Endothelial cell of umbilical vein (primary cell): Measurements from ENCODE around the gene MGST2. TPM values are rescaled to one million over a fixed set of nuclear protein-coding genes. Genes with fewer than 3 reads are reported as not detected.

ENCODE experiments used
- BruUV-seq: library from RNA; stranded (reverse); fragments of 400-500 nt; replicated peaks from 2 replicates; lab custom pipeline; 2021; lab: Mats Ljungman, UMichigan
- CTCF ChIA-PET: fragments of 300-600, 350-600 bp; sonication (Branson Sonifier 250); formaldehyde crosslinking; loops from one replicate; lab custom pipeline; 2021; ENCODE audit warnings: antibody characterized with exemption, inconsistent platforms; lab: Charles Lee
- POLR2A ChIA-PET: fragments of 300-600, 350-600 bp; sonication (Branson Sonifier 250); formaldehyde crosslinking; loops from one replicate; lab custom pipeline; 2021; ENCODE audit warnings: antibody characterized with exemption, inconsistent platforms; lab: Charles Lee
- DNase-seq: peaks from one replicate; pipeline ENCODE4 v3.0.0-alpha.2; 2011; ENCODE audit warnings: low read depth, low spot score
- FAIRE-seq: peaks from 2 replicates; lab custom pipeline; 2011; peaks lifted over from hg19 to GRCh38; lab: Jason Lieb, UNC
- H2AFZ ChIP-seq: 2 replicates; pipeline ENCODE4 v1.6.0; 2012; ENCODE audit warnings: low read depth, low read length, control low read depth, inconsistent platforms
- H3K27ac ChIP-seq: 2 replicates; pipeline ENCODE4 v1.5.1; 2011; ENCODE audit warnings: low read depth, mild to moderate bottlenecking, control low read depth, low read length, moderate library complexity; ENCODE audit not compliant: insufficient read depth
- H3K27me3 ChIP-seq, 2 experiments: 2 replicates each; pipeline versions ENCODE4 v1.6.0 to v1.6.1; 2011; ENCODE audit warnings: low read length in 2 of 2, mixed read lengths in 1 of 2; ENCODE audit not compliant: control insufficient read depth in 2 of 2, insufficient read depth in 2 of 2
- H3K36me3 ChIP-seq, 2 experiments: 2 replicates in 1 of 2; 3 replicates in 1 of 2; pipeline ENCODE4 v1.5.1; 2011; ENCODE audit warnings: low read length in 2 of 2, mild to moderate bottlenecking in 1 of 2, moderate library complexity in 1 of 2; ENCODE audit not compliant: control insufficient read depth in 2 of 2, insufficient read depth in 2 of 2; ENCODE audit errors: extremely low read depth in 1 of 2
- H3K4me1 ChIP-seq: 3 replicates; pipeline ENCODE4 v1.5.1; 2011; ENCODE audit warnings: mild to moderate bottlenecking, low read length; ENCODE audit not compliant: control insufficient read depth, insufficient read depth; ENCODE audit errors: extremely low read depth
- H3K4me2 ChIP-seq: 2 replicates; pipeline ENCODE4 v1.6.1; 2011; ENCODE audit warnings: low read length, control low read depth, mixed read lengths; ENCODE audit not compliant: insufficient read depth
- H3K4me3 ChIP-seq, 3 experiments: fragments of 200-600 bp in 1 of 3; sonication (generic), shearing (Covaris generic) in 1 of 3; replicated peaks in 1 of 3; 2 replicates each; pipeline ENCODE4 v1.5.1; 2011 to 2016; ENCODE audit warnings: control low read depth in 3 of 3, low read length in 3 of 3, mild to moderate bottlenecking in 2 of 3, inconsistent platforms in 1 of 3, low read depth in 1 of 3, moderate library complexity in 1 of 3; ENCODE audit not compliant: insufficient read depth in 1 of 3
- H3K79me2 ChIP-seq: 2 replicates; pipeline ENCODE4 v1.6.0; 2012; ENCODE audit warnings: low read length, inconsistent platforms; ENCODE audit not compliant: control insufficient read depth, insufficient read depth
- H3K9ac ChIP-seq: replicated peaks from 2 replicates; pipeline ENCODE3; 2011; ENCODE audit warnings: low read length, control low read depth; ENCODE audit not compliant: insufficient read depth; ENCODE audit errors: extremely low read depth
- H3K9me1 ChIP-seq: replicated peaks from 3 replicates; pipeline ENCODE4 v1.6.0; 2011; ENCODE audit warnings: mild to moderate bottlenecking, low read length; ENCODE audit not compliant: control insufficient read depth, insufficient read depth; ENCODE audit errors: extremely low read depth
- H3K9me3 ChIP-seq: replicated peaks from 2 replicates; pipeline ENCODE4 v1.5.1; 2012; ENCODE audit warnings: low read length, inconsistent platforms; ENCODE audit not compliant: control insufficient read depth, insufficient read depth
- H4K20me1 ChIP-seq: replicated peaks from 2 replicates; pipeline ENCODE3; 2011; ENCODE audit warnings: mild to moderate bottlenecking, low read length; ENCODE audit not compliant: control insufficient read depth, insufficient read depth; ENCODE audit errors: extremely low read depth
- EZH2 ChIP-seq: IDR thresholded peaks from 2 replicates; pipeline ENCODE4 v1.6.1; 2012; ENCODE audit warnings: borderline replicate concordance, low read depth, mild to moderate bottlenecking, moderate library complexity, low read length, inconsistent platforms; ENCODE audit not compliant: severe bottlenecking
- GATA2 ChIP-seq: IDR thresholded peaks from 2 replicates; pipeline ENCODE4 v1.7.0; 2011; ENCODE audit warnings: low read depth, mild to moderate bottlenecking, moderate library complexity, mixed read lengths, low read length; ENCODE audit not compliant: insufficient read length, insufficient read depth
- JUN ChIP-seq: IDR thresholded peaks from 2 replicates; pipeline ENCODE4 v1.6.1; 2011; ENCODE audit warnings: borderline replicate concordance, low read depth; ENCODE audit not compliant: insufficient read length, insufficient read depth
- MYC ChIP-seq: IDR thresholded peaks from one replicate; pipeline ENCODE4 v1.6.1; 2011; ENCODE audit warnings: mild to moderate bottlenecking, low read depth, low read length
- POLR2A ChIP-seq: IDR thresholded peaks from 2 replicates; pipeline ENCODE4 v1.6.1; 2012; ENCODE audit warnings: low read depth, mild to moderate bottlenecking, control low read depth, low read length
- dilution Hi-C: fragments of 300-500 bp; cut with MboI; formaldehyde crosslinking; loops from one replicate; pipeline ENCODE4 v1.15.0; 2019; ENCODE audit warnings: low sequenced_read_pairs; ENCODE audit not compliant: extremely low pct_ligation_motif_present
- intact Hi-C: fragments of 100-400 bp; cut with micrococcal nuclease; formaldehyde crosslinking; loops from one replicate; pipeline ENCODE4 v1.10.0; 2022
- polyA plus RNA-seq, 4 experiments: library from polyadenylated mRNA; depleted of rRNA in 3 of 4; stranded (reverse) in 3 of 4; unstranded in 1 of 4; fragments of >200 nt; gene quantifications; 2 replicates each; pipeline versions ENCODE4 v1.2.1 to v1.2.3, GENCODE V29; 2011 to 2012; ENCODE audit warnings: missing spikeins in 1 of 4
- total RNA-seq: library from RNA; stranded (reverse); gene quantifications from 2 replicates; pipeline ENCODE4 v1.2.3, GENCODE V29; 2021

MGST2 gene
- total and polyA plus RNA-seq, 2 donors (not counting 3 experiments of a cell fraction or from before 2014, with no cell fraction given): 64.3 to 78.9 TPM

DNA sequence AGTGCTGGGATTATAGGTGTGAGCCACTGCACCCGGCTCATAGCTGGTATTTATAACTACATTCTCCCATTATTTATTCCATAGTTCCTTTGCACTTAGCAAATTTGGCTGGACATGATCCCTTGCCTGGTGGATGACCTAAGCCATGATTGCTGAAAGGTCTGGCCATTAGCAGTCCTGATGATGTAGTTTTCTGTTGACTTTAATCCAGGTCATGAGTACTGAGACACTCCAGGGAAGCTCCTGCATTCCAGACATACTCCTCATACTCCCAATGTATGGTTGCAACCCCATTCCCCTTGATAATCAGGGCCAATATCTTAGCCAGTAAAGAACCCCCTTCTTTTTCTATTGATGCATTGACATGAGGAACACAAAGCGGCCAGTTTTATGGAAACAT, 24.4 kb upstream of the MGST2 start:
- Histone ChIP-seq H3K4me2 (no peak overlapping the region), H3K9ac (no peak overlapping the region), H3K27me3 (peaks cover 0 to 5% of the 10 kb centered on the region in 2 experiments), H3K36me3 (no peaks in the 10 kb centered on the region), H3K4me3 (no peak overlapping the region), H3K4me1 (no peaks in the 10 kb centered on the region), H2AFZ (no peak overlapping the region), H4K20me1 (no peaks in the 10 kb centered on the region), H3K9me3 (no peaks in the 10 kb centered on the region), H3K79me2 (no peaks in the 10 kb centered on the region), H3K9me1 (no peaks in the 10 kb centered on the region), H3K27ac (no peak overlapping the region)
- ChIA-PET CTCF (interaction anchor here (1.2 to 2.3 kb wide), 2 partner anchors 11 to 38 kb away, joined by 3 to 9 read pairs; no protein-coding TSS in a partner anchor), POLR2A (interaction anchor here (0.7 kb wide), 1 partner anchor 58 kb away, joined by 3 read pairs; no protein-coding TSS in a partner anchor)
- TF ChIP-seq EZH2: no peak
- TF ChIP-seq POLR2A: no peak
- intact Hi-C loops (no loop called here), dilution Hi-C loops (no loop called here)
- no TSS peak for BruUV-seq
- DNase-seq: no peak
- no peak for FAIRE-seq

DNA sequence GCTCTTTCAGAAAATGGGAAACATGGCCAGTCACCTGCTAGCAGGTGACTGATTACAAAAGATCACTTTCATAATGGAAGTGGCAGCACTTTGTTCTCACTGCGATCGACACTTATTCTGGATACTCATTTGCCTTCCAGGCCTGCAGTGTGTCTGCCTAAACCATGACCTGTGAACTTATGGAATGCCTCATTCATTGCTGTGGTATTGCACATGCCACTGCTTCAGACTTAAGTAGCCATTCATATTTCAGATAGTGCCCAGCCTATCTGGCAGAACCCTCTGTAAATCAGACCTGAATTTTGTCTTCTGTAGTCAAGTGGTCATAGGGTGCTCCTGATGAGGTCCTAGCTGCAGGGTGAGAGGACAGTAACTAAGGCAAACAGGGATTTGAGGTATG, 23.3 kb upstream of the MGST2 start:
- Histone ChIP-seq H3K27me3 (peaks cover 0 to 3% of the 10 kb centered on the region in 2 experiments), H3K9me1 (no peaks in the 10 kb centered on the region), H4K20me1 (no peaks in the 10 kb centered on the region), H2AFZ (no peak overlapping the region), H3K79me2 (no peaks in the 10 kb centered on the region), H3K9me3 (no peaks in the 10 kb centered on the region), H3K9ac (no peak overlapping the region), H3K4me1 (no peaks in the 10 kb centered on the region), H3K4me3 (no peak overlapping the region), H3K36me3 (no peaks in the 10 kb centered on the region), H3K4me2 (no peak overlapping the region), H3K27ac (no peak overlapping the region)
- no peak for DNase-seq
- no TSS peak for BruUV-seq
- FAIRE-seq: no peak
- intact Hi-C loops (no loop called here), dilution Hi-C loops (no loop called here)
- POLR2A ChIA-PET: no interaction called here
- CTCF ChIA-PET: interaction anchor here (0.8 to 2.3 kb wide), 5 partner anchors 9 to 39 kb away, joined by 3 to 9 read pairs (median 4); partner anchors contain the start of gene MGST2
- no peak for TF ChIP-seq JUN
- no peak for TF ChIP-seq EZH2
- TF ChIP-seq MYC: no peak
- no peak for TF ChIP-seq GATA2
